GM19438 (cell line): Measurements from ENCODE around the gene SDC3.

Experiments used
- ATAC-seq: cut with Tn5 transposase; IDR thresholded peaks from one replicate; pipeline ENCODE4 v1.9.1; 2021; ENCODE audit warnings: low read depth; ENCODE audit not compliant: unreplicated experiment

Gene SDC3

DNA sequence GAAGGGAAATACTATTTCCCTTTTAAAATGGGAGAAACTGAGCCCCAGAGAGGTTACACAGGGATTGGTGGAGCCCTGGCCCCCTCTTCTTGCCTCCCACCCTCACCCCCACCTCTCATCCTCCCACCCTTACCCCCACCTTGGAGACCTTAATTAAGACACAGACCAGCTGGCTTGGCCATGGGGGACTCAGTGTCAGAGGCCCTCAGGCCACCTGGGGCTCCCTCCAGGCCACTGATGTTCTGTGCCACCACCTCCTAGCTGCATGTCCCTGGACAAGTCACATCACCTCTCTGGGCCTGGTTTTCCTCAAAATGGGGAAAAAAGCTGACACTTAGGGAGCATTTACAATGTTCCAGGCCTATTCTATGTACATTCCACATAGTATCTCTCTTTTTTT is 51.5 kb downstream of the SDC3 start:
- ATAC-seq = no peak

DNA sequence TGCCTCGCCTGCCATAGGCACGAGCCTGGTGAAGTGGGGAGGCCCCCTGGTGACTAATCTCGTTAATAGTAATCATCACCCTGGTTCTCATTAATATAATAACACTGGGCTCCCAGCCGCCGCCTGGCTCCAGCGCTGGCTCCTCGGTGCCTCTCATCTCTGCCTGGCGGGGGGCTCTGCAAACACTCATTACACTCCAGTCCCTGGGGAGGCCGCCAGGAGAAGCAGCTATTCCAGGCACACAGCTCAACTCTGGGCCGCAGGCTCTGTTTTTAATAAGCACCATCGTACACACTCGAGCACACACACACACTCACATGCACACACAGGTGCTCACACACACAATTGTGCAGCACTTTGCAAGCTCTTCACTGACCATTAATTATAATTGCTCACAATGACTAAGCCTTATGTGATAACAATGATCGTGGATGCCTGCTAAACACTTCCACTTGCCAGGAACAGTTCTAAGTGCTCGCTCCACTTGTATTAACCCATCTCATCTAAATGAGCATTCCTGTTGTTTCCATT is 52.2 kb downstream of the SDC3 start:
- ATAC-seq = no peak

DNA sequence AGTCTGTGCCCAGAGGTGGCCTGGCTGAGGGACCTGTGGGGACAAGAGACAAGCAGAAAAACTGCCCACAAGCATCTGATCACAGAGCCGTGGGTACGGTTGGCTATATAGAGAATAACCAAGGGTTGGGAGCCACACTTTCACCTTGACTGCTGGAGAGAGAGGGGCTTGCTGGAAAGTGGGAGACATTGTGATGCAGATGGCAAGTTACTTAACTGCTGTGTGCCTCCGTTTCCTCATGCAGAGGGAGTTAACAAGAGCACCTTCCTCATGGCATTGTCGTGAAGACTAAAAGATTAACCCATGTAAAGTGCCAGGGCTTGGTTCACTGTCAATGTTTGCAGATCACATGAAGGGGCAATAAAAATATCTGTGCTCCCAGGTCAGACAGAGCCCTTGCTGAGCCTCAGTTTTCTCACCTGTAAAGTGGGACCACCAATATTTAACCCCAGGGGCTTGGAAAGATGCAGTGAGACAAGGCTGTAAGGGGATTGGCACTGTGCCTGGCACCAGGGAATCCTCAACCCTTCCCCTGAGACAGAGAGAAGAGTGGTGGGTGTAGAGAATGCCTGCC is 52.8 kb downstream of the SDC3 start:
- ATAC-seq = no peak

DNA sequence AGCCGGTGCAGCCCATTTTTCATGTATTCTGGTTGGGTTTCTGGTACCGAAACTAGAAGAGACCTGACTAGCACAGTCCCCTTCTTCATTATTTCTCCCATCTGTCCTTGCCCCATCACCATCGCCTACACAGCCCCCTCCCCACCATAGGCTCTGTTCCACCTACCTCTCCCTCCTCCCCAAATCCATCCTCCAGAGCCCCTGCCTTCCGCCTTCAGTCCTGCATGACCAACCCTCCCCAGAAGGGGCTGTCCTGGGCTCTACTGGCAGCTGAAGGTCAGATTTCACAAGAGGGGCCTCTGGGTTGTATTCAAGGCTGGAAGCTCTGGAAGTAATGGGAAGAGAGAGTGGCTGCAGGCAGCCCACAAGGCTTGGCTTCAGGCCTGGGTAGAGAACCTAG is 55.2 kb downstream of the SDC3 start:
- no peak for ATAC-seq

DNA sequence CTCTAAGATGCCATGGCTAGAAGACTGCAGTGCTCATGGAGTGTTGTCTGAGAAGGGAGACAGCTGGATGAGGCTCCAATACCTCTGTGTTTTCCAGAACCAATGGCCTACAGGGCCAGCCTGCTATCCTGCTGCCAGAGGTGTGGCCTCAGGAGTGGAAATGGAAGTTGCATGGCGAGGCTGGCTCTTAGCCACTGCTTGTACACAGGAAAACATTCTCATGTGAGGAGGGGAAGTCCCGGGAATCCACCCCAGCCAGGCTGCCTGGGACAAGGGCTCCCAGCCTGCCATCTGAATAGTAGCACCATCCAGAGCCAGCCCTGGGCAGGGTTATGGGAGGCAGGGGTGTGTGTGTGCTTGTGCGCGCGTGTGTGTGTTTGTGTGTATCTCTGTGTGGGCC is 56.5 kb downstream of the SDC3 start:
- no peak for ATAC-seq

DNA sequence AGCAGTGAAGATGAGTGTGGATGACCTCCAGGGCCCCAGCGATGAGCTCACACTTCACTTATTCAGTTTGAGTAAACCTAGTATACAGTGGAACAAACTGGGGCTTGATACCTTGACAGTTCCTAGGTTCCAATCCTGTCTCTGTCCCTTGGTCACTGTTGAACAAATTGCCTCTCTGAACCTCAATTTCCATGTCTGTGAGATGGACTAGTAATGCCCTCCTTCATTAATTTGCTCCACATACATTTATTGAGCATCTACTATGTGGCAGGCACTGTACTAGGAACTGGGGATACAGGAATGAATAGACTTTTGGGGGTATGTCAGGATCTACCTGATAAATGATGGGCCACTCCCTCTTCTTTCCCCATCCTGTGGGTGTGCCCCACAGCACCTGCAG is 57.3 kb downstream of the SDC3 start:
- ATAC-seq = no peak

DNA sequence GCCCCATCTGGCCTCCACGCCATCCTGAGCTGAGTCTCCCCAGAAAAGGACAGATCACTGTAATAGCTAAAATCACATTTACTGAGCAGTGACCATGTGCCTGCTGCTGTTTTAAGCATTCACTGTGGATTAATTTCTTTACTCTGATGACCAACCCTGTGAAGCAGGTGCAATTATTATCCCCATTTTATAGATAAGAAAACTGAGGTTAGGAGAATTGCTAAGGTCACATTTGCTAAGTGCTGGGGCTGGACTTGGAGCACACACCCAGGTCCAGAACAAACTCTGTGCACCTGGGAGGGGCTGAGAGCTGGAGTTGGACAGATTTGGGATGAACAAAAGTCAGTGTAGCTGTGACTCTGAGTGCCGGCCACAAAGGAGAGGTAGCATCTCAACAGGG is 58.0 kb downstream of the SDC3 start:
- ATAC-seq = no peak

DNA sequence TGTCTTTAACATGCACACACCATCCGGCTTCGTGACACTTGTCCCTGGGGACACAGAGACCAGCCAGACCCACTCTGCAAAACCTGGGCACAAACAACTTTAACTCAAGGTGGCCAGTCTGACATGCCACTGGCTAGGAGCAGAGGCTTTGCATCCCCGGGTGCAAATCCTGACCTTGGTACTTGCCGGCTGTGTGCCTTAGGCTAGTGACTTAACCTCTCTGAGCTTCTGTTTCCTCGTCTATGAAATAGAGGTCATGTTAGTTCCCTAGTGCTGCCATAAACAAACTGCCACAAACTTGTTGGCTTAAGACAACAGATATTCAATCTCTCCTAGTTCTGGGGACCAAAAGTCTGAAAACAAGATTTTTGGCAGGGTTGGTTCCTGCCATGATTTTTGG is 60.4 kb downstream of the SDC3 start:
- ATAC-seq = no peak

DNA sequence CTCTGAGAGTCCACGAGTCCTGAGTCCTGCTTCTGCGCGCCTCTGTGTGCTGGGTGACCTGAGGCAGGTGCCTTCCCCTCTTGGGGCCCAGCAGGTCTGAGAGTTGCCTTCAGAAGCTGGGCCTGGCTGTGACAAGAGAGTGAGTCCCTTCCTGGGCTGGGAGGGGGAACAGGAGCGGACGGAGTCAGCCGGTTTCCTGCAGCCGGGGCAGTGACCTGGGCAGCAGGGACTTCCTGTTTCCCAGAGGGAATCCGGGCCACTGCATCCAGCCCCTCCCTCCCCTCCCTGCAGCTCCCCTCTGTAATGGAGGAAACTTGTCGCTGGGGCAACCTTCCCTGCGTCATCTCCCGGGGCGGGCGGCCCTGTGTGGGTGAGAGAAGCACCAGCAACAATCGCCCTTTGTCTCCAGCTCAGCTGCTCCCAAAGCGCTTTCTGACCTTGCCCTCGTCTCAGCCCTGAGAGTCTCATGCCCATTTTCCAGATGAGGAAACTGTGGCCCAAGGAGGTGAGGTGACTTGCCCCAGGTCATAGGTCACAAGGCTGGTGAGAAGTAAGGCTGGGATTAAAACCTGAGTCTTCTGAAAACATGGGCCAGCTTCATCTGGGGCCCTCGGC is 61.1 kb downstream of the SDC3 start:
- no peak for ATAC-seq

DNA sequence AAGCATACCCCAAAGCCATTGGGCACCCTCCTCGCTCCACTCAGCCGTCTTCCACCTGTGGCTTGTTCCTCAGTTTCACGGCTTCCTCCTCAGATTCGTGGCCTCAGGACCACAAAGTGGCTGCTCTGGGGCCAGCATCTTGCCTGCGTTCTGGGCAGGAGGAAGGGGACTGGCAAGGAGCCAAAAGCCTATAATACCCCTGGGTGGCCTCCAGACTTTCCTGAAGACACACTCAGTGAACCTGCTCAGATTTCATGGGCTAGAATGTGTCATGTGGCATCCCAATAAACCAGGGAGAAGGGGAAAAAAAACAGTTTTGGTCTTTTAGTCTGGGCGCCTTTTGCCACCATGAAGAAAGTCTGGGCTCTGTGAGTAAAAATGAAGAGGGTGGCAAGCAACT is 62.0 kb downstream of the SDC3 start:
- no peak for ATAC-seq

DNA sequence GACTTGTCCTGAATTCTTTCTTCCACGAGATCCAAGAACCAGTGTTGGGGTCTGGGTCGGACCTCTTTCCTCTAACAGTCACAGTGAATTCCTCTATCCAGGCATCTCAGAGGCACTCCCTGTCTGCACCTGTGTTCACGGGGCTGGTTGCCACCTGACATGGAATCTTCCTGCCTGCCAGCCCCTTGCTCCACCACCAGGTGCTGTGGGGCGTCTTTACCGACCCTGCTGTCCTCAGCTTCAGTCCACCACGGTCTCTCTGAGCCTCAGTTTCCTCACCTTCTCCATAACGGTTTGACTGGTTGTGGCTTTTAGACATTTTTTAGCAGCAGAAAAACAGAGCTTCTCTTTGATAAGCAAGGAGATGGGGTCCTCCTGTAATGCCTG is 62.7 kb downstream of the SDC3 start:
- ATAC-seq = no peak

DNA sequence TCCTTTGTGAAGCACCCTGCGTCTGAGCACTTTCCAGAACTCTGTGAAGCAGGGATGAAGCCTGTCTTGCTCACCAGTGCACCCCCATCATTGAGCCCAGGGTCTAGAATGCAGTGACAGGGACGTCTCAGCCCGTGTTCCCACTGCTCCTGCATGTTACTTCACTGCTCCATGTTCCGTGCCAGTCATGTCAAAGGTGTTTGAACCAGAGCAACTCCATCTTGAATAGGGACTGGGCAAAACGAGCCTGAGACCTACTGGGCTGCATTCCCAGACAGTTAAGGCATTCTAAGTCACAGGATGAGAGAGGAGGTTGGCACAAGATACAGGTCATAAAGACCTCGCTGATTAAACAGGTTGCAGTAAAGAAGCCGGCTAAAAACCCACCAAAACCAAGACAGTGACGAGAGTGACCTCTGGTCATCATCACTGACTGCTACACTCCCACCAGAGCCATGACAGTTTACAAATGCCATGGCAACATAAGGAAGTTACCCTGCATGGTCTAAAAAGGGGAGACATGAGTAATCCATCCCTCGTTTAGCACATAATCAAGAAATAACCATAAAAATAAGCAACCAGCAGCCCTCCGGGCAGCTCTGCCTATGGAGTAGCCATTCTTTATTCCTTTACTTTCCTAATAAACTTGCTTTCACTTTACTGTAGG is 63.2 kb downstream of the SDC3 start:
- no peak for ATAC-seq

DNA sequence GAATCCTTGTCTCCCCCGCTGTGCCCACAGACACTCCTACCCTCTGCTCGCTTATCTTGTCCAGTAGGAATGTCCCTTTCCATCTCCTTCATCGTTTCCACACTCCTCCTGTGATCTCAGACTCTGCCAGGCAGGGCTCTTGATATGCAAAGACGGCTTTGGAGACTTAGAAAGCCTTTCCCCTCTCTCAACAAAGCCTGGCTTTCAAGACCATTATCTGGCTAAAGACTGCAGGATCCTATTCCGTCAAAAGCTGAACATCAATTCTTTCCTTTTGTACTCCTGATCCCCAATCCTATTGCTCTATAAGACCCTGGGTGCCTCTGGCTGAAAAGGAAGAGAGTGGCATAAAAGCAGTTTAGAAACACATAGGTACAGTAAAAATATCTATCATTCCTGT is 63.9 kb downstream of the SDC3 start:
- no peak for ATAC-seq

DNA sequence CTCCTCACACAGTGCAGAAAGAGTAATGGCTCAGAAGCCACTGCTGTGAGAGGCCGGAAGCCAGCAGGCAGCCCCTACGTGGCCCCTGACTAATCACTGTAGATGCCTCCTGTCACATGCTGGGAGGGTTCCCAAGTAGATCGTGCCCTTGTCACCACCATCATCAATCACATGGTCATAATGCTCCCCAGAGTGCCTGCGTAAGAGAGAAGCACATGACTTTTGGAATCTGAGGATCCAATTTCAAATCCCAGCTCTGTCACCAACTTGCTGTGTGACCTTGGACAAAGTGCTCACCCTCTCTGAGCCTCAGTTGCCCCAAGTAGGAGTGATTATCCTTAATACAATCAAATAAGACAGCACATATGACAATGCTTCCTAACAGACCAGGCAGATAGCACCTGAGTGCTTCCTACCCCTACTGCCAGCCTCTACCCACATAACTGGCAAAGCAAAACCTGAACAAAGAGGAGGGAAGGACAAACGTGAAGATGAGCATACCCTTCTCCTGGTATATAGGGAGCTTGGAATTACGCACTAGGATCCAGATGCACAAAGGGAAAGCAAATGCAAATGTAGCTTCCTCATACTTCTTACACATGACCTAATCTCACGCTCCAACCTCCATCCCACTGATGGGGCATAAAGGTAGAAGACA is 65.7 kb downstream of the SDC3 start:
- ATAC-seq = no peak

DNA sequence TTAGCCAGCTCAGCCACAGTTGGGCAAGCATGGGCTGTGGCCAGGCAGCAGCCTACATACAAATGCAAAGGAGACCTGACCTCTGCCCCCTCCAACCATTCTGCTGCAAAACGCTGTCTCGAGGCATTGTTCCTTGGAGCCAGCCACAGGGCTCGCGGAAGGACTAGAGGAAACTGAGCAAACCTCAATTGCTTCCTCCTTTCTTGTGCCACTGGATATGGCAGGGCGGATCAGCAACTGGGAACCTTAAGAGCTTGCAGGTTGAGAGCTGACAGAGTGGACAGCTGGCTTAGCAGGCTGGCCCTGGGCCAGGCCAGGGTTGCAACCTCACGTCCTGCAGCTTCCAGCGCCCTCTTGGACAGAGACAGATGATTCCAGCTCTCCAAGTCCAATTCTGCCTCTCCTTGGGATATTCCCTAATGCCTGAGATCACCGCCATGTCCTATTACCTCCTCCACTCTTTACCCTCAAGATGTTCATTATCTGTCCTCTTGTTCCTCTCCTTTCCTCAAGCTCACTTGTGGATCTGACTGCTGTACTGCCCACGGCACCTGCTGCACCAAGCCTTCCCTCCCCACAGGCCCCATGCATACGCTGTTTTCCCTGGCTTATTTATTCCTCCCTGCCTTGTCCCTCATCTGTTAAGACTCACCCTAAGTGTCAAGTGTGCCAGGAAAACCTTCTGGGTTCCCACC is 67.5 kb downstream of the SDC3 start:
- ATAC-seq = no peak

DNA sequence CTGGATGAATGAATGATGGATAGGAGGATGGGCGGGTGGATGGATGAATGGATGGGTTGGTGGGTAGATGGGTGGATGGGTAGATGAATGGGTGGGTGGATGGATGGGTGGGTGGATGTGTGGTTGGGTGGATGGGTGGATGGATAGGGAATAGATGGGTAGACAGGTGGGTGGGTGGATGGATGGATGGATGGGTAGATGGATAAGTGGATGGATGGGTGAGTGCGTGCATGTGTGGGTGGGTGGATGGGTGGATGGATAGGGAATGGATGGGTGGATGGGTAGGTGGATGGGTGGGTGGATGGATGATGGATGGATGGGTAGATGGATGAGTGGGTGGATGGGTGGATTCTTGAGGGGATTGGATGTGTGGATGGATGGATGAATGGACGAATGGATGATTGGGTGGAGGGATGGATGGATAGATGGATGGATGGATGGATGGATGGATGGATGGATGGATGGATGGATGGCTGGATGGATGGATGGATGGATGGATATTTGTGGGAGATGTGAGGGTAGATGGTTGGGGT is 68.7 kb downstream of the SDC3 start:
- ATAC-seq = no peak

DNA sequence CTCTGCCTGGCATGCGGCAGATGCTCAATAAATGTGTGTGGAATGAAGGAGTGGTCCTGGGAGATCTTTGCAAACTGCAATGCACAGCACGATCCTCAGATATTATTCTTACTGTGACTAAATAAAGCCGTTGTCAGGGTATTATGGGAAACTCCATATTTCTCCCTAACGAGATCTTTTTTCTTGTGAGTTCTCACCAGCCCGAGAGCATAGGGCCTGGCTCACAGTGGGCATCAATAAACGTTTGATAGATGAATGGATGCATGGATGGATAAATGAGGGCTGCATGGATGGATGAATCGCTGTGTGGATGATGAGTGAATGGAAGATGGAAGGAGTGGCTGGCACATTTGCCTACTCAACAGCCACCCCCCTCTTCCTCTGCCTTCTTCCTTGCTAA is 69.6 kb downstream of the SDC3 start:
- no peak for ATAC-seq

DNA sequence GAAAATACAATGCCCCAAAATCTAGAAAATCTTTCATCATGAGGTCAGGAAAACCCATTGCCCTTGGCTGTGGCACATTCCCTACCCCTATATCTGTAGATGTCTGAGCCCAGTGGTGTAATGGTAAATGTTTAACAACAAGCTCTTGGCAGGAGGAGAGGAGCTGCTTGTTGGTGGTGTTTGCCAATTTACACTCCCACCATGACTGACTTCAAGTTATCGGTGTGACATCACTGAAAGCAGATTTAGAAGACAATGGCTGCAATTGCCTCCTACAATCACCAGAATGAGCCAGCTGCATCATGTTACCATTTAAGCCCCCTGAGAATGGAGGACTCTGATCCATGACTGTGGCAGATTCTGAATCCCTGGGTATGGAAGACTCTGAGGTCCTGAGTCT is 70.9 kb downstream of the SDC3 start:
- no peak for ATAC-seq

DNA sequence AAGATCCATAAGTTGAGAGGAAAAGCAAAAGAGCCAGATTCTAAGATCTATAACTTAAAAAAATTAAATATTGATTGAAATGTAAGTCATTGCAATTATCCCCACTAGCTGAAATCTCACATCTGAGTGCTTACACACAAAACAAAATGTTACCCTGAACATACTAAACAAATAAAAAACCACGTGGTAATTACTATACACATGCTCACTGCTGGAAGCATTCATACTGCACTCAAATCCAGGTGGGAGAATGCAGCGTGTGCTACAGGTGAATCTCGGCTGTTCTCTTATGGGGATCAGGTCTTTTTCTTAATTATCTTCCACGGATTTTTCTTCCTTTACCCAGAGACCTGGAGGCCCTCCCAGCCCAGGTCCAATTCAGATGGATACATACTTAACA is 74.3 kb downstream of the SDC3 start:
- ATAC-seq = no peak

DNA sequence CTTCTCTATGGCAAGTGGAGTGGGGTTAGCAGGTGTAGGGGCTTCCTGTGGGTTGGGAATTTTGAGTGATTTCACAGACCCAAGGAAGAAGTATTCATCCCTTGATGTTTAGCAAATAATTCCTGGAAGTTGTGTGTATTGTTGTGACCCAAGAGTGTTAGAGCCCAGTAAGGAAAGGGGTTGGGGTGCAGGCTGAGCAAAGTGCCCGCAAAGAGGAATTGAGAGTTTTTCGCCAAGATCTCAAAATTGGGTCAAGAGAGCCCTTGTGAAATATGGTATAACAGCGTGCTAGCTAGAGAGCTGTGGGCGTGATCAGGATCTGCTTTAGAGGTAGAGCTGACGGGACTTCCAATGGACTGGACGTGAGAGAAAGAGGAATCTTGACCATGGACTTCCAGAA is 78.0 kb downstream of the SDC3 start:
- no peak for ATAC-seq

DNA sequence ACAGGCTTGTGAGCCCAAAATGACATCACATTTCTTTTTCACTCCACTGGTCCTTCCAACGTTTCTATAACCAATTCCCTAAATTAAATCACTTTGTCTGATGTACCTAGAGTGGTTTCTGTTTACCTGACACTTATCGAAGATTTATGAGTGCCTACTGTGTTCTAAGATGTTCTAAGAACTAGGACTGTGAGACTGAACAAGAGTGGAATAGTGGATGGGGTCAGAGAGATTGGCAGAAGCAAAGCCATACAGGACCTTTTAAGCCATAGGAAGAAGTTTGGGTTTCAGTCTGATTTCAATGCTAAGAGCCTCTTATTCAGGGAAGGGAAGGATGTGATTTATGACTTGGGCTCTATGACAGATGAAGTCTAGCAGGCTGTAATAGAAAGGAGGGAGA is 78.7 kb downstream of the SDC3 start:
- ATAC-seq = no peak
